NOMO-1 treated with DMSO at 0.1 percent for 48 hours (cell line): Measurements from ENCODE around the gene AIFM3.

Experiments used
- DNase-seq: peaks from one replicate; lab custom pipeline; 2025; ENCODE audit not compliant: unreplicated experiment; lab: John Stamatoyannopoulos, UW

AIFM3 gene

DNA sequence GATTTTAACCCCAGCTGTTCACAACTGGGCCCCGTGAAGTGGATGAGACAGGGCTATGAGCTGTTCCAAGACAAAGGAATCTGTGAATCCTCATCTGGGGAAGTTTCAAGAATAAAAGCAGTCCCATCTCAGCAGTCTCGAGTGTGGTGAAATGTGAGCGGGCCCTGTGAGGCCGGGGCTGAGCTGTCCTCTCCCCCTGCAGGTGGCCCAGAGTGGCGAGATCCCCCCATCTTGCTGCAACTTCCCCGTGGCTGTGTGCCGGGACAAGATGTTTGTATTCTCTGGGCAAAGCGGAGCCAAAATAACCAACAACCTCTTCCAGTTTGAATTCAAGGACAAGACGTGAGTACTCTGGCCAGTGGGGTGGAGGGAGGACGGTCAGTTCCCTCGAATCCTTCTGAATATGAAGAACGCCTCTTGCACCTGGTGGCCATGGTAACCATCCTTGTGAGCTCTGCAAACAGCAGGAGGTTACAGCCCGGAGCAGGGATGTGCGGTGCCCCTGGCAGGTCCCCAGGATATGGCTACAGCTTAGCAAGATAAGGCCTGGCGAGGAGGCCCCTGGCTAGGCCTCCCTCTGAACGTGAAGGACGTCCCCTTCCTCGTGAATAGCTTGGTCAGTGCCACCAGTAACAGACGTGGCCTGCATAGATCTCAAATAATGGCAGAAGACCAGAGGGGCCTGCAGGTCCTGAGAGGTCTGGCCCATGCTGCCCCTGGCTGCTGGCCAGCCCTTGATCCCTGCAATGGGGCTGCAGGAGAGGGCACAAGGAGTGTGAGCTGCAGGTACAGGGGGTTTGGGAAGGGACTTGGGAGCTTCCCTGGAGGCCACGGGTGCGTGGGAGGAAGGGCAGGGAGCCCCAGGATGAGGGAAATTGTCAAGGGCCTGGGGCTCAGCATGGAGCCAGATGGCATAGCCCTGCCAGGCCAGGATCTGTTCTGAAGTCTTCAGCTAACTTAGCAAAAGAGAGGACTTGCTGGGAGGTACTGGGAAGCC lies 23.4 kb downstream of the AIFM3 start:
- no peak for DNase-seq

DNA sequence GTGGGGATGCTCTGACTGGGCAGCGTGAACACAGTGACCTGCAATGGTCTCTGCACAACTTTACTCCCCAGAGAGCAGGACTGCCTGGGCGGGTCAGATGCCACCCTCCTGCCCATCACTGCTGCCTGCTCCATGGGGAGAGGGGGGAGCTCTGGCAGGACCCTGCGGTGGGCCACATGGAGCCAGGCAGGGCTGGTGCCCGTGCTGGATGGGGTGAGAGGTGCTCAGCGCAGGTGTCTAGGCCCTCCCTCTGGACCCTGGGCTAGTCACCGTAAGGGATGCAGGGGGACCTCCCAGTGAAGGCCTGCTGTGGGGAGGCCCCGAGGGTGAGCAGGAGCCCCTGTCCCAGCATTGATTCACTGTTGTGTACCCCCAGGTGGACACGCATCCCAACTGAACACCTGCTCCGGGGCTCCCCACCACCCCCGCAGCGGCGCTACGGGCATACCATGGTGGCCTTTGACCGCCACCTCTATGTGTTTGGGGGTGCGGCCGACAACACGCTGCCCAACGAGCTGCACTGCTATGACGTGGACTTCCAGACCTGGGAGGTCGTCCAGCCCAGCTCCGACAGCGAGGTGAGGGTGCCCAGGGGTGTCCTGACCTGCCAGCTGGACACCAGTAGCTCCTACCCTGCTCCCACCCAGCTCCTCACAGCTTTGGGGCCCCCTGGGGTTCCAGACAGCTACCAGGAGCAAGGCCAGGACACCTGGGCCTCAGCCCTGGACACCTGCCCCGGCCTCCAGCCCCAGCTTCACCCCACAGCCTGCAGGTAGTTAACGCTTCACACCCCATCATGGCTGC lies 24.4 kb downstream of the AIFM3 start:
- no peak for DNase-seq

DNA sequence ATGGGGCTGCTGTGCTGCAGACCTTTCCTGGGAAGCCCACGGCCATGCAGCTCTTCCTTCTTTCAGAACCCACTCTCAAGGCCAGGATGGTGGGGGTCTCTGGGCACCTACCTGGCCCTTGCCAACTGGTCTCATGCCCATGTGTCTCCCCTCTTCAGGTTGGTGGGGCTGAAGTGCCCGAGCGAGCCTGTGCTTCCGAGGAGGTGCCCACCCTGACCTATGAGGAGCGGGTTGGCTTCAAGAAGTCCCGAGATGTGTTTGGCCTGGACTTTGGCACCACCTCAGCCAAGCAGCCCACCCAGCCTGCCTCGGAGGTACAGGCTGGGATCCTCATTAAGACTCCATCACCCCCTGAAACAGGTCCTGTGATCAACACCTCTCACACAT lies 25.0 kb downstream of the AIFM3 start:
- no peak for DNase-seq

DNA sequence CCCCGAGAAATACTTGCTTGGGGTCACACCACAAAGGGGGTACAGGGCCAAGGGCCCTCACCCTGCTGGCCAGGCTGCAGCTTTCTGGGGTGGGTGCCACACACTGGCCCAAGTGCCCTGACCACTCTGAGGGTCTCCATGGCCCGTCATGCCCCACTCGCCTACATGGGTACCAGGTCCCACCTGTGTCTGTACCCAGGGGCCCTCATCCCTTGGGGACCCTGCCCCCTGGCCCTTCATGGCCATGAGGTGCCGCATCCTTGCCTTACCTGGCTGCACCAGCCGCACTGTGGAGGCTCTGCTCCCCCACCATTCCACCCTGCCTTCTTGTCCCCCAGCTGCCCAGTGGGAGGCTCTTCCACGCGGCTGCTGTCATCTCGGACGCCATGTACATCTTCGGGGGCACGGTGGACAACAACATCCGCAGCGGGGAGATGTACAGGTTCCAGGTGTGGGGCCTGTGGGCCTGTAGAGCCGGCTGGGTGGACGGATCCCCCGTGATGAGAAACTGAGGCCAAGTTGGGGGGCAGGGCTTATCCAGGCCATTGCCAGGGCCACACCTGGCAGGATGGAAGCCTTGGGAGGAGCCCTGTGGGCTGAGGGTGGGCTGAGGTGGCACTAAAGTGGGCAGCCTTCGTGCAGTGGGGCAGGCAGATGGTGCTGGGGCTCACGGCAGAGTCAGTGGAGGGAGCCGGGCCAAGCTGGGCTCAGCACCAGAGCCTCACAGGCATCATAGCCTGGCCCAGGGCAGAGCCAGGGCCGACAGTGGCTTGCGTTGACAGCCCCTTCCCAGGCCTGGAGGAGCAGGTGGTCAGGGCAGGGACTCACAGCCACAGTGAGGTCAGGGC lies 25.6 kb downstream of the AIFM3 start:
- DNase-seq, result no peak

DNA sequence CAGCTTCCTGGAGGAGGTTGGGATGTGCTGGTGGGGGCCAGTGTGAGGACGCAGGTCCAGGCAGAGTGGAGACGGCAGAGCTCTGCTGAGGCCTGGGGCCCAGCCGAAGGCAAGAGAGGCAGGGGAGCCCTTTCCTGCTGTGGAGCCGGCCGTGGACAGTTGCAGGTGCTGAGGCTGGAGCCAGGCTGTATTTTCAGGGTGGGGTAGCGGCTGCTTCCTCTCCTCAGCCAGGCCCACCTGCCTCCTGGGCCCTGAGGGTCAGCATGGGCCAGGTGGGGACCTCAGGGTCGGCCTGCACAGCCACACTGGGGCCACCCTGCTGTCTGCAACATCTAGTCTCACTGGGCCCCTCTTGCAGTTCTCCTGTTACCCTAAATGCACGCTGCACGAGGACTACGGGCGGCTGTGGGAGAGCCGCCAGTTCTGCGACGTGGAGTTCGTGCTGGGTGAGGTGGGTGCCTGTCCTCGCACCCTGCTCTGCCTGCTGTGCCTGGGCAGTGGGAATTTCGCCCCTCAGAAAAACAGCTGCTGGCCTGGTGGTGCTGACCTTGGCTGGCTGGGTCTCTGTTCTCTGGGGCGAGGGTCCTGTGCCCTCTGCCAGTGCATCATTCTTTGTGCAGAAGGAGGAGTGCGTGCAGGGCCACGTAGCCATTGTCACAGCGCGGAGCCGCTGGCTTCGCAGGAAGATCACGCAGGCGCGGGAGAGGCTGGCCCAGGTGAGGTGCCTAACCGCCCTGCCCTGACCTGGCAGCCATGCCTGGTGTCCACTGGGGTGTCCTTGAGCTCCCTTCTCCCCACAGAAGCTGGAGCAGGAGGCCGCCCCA lies 26.5 kb downstream of the AIFM3 start:
- DNase-seq, result no peak

DNA sequence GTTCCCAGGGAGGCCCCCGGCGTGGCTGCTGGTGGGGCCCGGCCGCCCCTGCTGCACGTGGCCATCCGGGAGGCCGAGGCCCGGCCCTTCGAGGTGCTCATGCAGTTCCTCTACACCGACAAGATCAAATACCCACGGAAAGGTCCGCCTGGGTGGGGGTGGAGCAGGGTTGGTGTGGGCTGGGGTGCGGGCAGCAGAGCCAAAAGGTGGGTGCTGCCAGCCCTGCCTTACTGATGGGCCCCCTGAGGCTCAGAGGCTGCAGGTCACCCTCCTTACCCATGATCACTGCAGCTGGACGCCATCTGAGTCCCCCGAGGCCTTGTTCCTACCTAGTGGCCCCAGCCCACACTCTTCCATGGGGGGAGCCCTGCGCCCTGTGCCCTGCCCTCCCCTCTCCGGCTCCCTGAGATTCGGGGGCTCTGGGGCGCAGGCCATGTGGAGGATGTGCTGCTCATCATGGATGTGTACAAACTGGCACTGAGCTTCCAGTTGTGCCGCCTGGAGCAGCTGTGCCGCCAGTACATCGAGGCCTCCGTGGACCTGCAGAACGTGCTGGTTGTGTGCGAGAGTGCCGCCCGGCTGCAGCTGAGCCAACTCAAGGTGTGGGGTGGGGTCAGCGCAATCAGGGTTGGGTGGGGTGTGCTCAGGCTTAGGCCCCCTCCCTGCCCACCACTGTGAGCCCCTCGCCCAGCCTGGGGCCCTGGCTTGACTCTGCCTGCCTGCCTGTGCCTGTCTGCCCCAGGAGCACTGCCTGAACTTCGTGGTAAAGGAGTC lies 27.3 kb downstream of the AIFM3 start:
- no peak for DNase-seq

DNA sequence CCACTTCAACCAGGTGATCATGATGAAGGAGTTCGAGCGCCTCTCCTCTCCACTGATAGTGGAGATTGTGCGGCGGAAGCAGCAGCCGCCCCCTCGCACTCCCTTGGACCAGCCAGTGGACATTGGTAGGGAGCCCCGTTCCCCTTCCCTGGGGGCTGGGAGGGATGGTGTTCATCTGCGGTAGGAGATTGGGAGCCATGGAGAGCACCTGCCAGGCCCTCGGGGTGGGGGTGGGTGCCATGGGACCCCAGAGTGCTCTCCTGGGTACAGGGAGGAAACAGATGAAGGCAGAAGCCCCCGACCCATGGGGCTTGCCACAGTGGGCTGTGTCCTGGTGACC lies 27.8 kb downstream of the AIFM3 start:
- DNase-seq, result no peak

DNA sequence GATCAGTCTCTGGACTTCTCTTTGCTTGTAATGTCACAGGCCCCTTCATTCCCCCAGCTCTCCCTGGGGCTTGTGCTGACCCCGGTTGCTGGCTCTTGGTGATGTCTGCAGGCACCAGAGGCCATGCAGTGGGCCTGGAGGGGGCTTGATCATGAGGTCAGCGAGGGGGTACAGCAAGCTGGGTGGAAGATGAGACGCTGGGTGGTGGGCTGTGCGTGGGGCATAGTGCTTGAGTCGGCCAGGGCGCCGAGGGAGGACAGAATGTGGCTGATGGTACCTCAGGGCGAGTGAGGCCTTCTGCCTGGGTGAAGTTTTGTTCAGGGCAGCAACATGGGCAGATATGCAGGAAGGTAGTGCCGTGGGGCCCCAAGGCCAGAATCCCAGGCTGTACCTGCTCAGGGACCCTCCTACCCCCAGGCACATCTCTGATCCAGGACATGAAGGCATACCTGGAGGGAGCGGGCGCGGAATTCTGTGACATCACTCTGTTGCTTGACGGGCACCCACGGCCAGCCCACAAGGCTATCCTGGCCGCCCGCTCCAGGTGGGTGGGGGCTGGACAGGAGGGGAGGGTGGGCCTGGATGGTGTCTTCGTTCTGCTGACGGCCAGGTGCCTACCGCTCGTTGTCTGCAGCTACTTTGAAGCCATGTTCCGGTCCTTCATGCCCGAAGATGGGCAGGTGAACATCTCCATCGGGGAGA lies 28.4 kb downstream of the AIFM3 start:
- no peak for DNase-seq

DNA sequence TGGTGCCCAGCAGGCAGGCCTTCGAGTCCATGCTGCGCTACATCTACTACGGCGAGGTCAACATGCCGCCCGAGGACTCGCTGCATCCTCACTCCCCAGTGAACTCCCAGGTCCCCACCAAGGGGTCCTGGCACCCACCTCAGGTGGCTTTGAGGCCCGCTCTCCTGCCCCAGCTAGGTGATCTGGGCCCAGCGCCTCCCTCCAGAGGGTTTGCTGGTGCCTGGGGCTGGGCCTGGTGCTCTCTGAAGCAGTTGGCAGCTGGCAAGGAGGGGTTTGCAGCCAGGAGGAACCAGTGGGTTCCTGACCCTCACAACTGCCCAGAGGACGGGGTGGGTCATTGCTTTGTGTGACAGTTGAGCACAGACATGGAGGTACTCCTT lies 29.0 kb downstream of the AIFM3 start:
- no peak for DNase-seq

DNA sequence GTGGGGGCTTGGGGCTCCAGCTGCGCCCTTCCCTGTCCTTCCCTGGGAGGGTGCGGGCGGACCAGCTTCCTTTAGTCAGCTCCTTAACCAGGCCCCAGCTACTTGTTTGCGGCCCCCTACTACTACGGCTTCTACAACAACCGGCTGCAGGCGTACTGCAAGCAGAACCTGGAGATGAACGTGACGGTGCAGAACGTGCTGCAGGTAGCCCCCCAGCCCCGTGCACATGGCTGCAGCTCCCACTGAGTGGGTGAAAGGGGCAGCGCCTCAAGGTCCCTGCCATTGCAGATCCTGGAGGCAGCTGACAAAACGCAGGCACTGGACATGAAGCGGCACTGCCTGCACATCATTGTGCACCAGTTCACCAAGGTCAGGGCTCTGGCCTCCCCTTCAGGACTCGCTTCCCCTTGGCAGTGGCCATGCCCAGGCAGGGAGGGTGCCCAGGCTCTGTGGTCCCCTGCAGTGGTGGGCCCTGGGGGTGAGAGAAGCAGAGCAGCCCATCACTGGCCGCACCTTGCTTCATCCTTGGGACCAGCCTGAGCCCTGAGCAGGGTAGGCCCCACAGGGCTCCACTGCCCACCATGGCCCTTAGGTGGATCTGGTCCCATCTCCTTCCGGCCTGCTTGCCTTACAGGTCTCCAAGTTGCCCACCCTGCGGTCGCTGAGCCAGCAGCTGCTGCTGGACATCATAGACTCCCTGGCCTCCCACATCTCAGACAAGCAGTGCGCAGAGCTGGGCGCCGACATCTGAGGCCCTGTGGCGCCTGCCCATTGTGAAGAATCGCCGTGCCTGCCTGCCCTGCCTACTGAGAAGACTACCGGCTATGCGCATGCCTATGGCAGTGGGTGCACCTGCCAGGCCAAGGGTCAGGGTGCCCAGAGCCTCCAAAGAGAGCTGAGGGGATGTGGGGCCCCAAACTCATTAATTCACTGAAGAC lies 29.8 kb downstream of the AIFM3 start:
- no peak for DNase-seq

DNA sequence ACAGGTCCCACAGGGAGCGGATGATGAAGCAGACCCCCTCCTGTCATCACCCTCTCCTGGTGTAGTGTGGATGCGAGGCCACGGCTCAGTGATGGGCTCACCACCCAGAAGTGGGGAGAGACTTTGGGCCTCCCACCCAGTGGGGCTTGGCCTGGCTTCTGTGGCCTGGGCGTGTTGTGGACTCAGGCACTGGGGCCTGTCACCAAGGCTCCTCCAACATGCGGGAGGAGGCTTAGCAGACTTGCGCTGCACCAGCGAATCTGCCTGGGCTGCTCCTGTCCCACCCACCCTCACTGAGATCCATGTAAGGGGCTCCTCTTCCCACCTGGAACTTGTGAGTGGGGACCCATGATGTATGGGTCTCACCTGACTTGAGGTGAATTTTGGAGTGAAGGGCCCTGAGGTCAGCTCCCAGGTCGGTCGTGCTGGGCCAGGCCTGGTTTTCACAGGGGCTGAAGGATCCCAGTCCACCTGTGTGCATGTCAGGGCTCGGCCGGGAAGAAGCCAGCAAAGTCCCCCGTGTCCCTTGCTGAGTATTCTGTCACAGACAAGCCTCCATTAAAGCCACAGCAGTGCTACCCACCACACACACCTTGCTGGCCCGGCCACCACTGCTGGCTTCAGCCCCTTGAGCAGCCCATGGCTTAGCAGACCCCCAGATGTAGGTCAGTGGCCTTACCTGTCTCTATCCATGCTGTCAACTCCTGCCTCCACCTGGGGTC lies 30.6 kb downstream of the AIFM3 start:
- no peak for DNase-seq

DNA sequence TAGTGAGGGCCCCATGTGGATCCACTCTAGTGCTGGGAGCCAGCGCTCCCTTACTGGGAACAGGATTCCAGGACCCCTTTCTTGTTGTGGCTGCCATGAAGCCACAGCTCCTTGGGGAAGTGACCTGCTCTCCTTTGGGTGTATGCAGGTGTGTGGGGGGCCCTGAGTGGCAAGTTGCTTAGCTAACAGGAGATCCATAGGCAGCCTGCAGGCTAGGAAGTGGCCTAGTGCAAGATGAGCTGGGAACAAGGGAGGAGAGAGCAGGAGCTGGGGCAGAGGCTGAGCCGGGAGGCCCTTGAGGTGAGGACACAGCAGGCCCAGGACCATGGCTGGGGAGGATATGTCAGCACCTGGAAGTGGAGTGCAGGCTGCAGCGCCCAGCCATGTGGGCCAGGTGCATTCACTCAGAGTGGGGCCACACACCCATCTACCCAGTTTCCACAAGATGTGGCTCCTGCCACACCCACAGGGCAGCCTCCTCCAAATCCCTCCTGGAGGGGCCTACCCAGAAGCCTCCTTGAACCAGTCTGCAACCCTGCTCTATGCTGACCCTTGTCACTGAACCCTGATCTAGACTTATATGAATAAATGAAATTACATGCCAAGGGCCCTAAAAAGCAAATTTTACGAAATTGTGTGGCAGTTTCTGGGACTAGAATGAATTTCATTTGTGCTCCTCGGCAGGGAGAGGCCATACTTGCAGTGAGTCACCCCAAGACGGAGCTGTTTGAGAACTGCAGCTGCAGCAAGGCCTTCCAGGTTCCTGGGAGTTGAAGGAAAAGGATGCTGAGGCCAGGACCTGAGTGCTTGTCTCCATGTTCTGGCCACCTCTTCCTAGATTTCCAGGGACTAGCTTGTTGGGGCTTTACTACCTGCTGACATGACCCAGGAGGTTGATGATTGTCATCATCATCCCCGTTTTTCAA lies 31.6 kb downstream of the AIFM3 start:
- DNase-seq, result no peak

DNA sequence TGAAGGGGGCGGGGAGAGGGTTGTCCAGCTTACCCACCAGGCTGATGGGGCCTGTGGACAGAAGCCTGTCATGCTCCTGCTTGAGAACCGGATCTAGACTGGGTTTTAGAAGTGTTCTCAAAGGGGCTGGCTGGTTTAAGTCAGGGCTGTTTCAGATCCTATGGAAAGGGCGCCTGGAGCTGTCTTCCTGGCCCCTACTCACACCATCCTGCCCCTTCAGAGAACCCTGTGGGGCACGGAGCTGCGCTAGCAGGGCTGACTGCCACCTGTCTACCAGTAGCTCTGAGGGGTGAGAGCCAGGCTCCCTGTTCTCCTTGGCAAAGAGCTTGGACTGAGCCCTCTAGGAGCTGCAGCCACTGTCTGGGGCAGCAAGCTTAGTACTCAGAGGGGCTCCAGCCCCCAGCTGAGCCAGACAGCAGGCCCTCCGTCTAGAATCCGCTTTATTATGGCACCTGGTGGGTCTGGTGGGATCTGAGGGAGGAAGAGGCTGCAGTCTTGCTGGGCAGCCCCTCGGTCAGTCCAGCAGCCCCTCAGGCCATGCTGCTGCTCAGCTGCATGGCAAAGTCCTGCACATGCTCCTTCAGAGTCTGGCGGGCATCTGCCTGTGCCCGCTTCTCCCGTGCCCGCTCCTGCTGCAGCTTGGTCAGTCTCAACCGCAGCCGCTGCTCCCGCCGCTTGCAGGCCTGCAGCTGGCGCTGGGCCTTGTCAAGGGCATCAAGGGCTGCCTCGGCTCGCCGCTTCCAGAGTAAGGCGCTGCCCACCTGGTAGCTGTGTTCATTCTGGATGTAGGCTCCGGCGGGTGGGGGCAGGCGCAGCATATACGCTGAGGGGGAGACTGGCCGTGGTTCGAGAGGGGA lies 32.5 kb downstream of the AIFM3 start:
- DNase-seq, result no peak

DNA sequence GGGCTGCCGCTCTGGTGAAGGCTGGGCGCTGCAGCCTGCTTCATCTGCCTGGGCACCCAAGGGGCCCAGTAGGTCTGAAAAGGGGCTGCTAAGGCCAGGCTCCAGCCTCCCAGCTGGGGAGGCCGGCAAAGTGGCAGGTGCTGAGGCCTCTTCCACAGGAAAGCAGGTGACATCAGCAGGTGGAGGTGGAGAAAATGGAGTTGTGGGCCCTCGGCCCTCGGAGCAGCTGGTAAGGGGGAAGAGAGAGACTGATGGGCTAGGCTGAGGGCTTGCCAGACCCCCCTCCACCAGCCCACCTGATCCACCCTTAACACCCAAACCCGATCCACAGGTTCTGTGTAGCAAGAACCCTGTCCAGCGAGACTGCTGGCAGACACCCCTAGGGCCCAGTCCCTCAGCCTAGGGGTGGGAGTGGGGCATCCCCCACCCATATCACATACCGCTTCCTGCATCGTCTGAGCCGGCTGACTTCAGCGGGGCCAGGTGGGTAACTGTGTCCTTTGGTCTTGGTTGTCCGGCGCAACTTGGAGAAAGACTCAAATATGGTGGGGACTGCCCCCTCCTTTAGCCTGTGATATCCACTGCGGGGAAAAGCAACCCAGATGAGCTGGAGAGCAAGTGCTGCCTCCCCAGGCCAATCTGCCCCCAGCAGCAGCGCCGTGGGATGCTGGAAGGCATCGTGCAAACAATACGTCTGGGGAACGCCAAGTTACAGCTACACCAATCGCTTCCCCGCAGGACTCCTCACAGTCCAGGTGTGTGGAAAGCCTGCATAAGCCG lies 33.3 kb downstream of the AIFM3 start:
- no peak for DNase-seq
